GM23248 (cell line): ENCODE data around the gene HM13. TPM values are rescaled to one million over a fixed set of nuclear protein-coding genes. Genes with fewer than 3 reads are reported as not detected.

ENCODE experiments used
- DNase-seq: peaks from one replicate; pipeline ENCODE4 v3.0.0-alpha.2; 2015
- H2AFZ ChIP-seq: fragments of 200-600 bp; sonication (generic); 2 replicates; pipeline ENCODE4 v1.6.1; 2016; ENCODE audit warnings: antibody characterized with exemption
- H3F3A ChIP-seq: fragments of 200-600 bp; sonication (generic); 2 replicates; pipeline ENCODE4 v1.6.1; 2016; ENCODE audit warnings: mild to moderate bottlenecking, antibody characterized with exemption, mixed run types; ENCODE audit not compliant: insufficient read depth
- H3K27ac ChIP-seq: fragments of 200-600 bp; sonication (generic); 2 replicates; pipeline ENCODE4 v1.5.1; 2016; ENCODE audit warnings: mild to moderate bottlenecking
- H3K27me3 ChIP-seq: fragments of 200-600 bp; sonication (generic); replicated peaks from 2 replicates; pipeline ENCODE4 v1.6.1; 2016; ENCODE audit warnings: mild to moderate bottlenecking; ENCODE audit not compliant: insufficient read depth
- H3K36me3 ChIP-seq: fragments of 200-600 bp; sonication (generic); 2 replicates; pipeline ENCODE4 v1.6.1; 2016; ENCODE audit warnings: low read depth, mild to moderate bottlenecking
- H3K4me1 ChIP-seq: fragments of 200-600 bp; sonication (generic); 2 replicates; pipeline ENCODE4 v1.6.1; 2016; ENCODE audit warnings: mild to moderate bottlenecking; ENCODE audit not compliant: insufficient read depth
- H3K4me2 ChIP-seq: fragments of 200-600 bp; sonication (generic); one replicate; pipeline ENCODE4 v1.6.1; 2016; ENCODE audit warnings: mild to moderate bottlenecking; ENCODE audit not compliant: unreplicated experiment
- H3K4me3 ChIP-seq: fragments of 200-600 bp; sonication (generic); 2 replicates; pipeline ENCODE4 v1.5.1; 2016; ENCODE audit warnings: mild to moderate bottlenecking
- H3K79me2 ChIP-seq: fragments of 200-600 bp; sonication (generic); 2 replicates; pipeline ENCODE4 v1.6.1; 2016; ENCODE audit warnings: mild to moderate bottlenecking; ENCODE audit not compliant: insufficient read depth
- H3K9ac ChIP-seq: fragments of 200-600 bp; sonication (generic); 2 replicates; pipeline ENCODE4 v1.6.1; 2016; ENCODE audit warnings: mild to moderate bottlenecking
- H3K9me2 ChIP-seq: fragments of 200-600 bp; sonication (generic); 2 replicates; pipeline ENCODE4 v1.6.1; 2016; ENCODE audit warnings: mixed run types, mild to moderate bottlenecking, moderate library complexity; ENCODE audit not compliant: insufficient read depth
- H3K9me3 ChIP-seq: fragments of 200-600 bp; sonication (generic); one replicate; pipeline ENCODE4 v1.6.1; 2017; ENCODE audit warnings: low read depth
- H4K20me1 ChIP-seq: fragments of 200-600 bp; sonication (generic); 2 replicates; pipeline ENCODE4 v1.6.0; 2016; ENCODE audit not compliant: insufficient read depth
- EZH2 ChIP-seq: fragments of 200-600 bp; sonication (generic); IDR thresholded peaks from 2 replicates; pipeline ENCODE4 v1.6.1; 2018; ENCODE audit warnings: antibody characterized with exemption, mild to moderate bottlenecking; ENCODE audit not compliant: insufficient read depth, poor library complexity, severe bottlenecking
- EZH2phosphoT487 ChIP-seq: fragments of 200-600 bp; sonication (generic); IDR thresholded peaks from 2 replicates; pipeline ENCODE4 v1.6.1; 2018; ENCODE audit warnings: antibody characterized with exemption, moderate library complexity, mild to moderate bottlenecking, low read depth; ENCODE audit not compliant: insufficient read depth
- WGBS, 2 experiments: methylation state at CpG; one replicate each; pipeline ENCODE4 v1.1.6; 2015 to 2017; ENCODE audit warnings: low lambda C conversion rate in 2 of 2, low coverage in 1 of 2; ENCODE audit errors: missing lambda C conversion rate in 2 of 2; 5-methylcytosine and 5-hydroxymethylcytosine counted together
- in situ Hi-C: fragments of 300-500 bp; cut with MboI; formaldehyde crosslinking; loops from 2 replicates; pipeline ENCODE4 v1.15.0; 2020
- polyA plus RNA-seq: library from polyadenylated mRNA; unstranded; fragments of >200 nt; fragmentation: Nextera tagmentation; extraction: Ambion mirVana; gene quantifications from 2 replicates; pipeline ENCODE4 v1.2.1, GENCODE V29; 2016
- total RNA-seq: library from RNA; depleted of rRNA; stranded (reverse); fragments of >200 nt; shearing (Covaris generic); gene quantifications from 2 replicates; pipeline ENCODE4 v1.2.3, GENCODE V29; 2014

Gene HM13
- total and polyA plus RNA-seq, 2 experiments from 2014 or later: 117 to 424 TPM

DNA sequence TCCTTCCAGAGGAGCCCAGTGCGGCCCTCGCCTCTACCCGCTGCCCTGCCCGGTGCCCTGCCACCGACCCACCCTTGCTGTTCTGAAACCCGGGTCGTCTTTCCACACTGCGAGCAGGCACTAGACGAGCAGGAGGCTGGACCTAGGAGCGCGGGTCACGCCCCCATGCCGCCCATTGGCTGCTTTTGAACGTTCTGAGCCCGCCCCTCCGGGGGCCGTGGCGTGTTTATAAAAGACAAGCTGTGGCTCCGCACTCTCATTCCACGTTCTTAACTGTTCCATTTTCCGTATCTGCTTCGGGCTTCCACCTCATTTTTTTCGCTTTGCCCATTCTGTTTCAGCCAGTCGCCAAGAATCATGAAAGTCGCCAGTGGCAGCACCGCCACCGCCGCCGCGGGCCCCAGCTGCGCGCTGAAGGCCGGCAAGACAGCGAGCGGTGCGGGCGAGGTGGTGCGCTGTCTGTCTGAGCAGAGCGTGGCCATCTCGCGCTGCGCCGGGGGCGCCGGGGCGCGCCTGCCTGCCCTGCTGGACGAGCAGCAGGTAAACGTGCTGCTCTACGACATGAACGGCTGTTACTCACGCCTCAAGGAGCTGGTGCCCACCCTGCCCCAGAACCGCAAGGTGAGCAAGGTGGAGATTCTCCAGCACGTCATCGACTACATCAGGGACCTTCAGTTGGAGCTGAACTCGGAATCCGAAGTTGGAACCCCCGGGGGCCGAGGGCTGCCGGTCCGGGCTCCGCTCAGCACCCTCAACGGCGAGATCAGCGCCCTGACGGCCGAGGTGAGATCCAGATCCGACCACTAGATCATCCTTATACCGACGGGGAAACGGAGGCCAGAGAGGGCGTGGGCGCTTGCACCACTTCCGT, 91.0 kb downstream of the HM13 start, which contains the start of gene ID1:
TSS of gene ID1 (plus strand) at position 259 of the 871 bp plus-strand sequence. CDS start at position 358, 99 bp downstream.
- Histone ChIP-seq H3K4me1 (peaks cover 35% of the 10 kb centered on the region), H3F3A (peaks cover 66% of the 10 kb centered on the region), H3K27me3 (no peaks in the 10 kb centered on the region), H2AFZ (no peak within 1 kb of the TSS), H3K4me3 (peak within 1 kb of the TSS; percentile 98), H3K36me3 (peaks cover 4% of the 10 kb centered on the region; the same call in 1 of the 2 replicates), H3K9ac (peak within 1 kb of the TSS; percentile 100), H3K9me3 (no peaks in the 10 kb centered on the region), H3K79me2 (peaks cover 23% of the 10 kb centered on the region), H3K4me2 (peak within 1 kb of the TSS; percentile 98), H3K27ac (peak within 1 kb of the TSS; percentile 100), H3K9me2 (no peaks in the 10 kb centered on the region), H4K20me1 (no peaks in the 10 kb centered on the region)
- in situ Hi-C loops: no loop called here
- TF ChIP-seq EZH2phosphoT487: 0 out of 2 replicates have a peak, but pooled peaks have one; percentile 70
- TF ChIP-seq EZH2: no peak
- DNase-seq: peak; percentile 98
- 1% methylated on average over 72 to 73 of the region's 74 CpGs for WGBS, 2 experiments

DNA sequence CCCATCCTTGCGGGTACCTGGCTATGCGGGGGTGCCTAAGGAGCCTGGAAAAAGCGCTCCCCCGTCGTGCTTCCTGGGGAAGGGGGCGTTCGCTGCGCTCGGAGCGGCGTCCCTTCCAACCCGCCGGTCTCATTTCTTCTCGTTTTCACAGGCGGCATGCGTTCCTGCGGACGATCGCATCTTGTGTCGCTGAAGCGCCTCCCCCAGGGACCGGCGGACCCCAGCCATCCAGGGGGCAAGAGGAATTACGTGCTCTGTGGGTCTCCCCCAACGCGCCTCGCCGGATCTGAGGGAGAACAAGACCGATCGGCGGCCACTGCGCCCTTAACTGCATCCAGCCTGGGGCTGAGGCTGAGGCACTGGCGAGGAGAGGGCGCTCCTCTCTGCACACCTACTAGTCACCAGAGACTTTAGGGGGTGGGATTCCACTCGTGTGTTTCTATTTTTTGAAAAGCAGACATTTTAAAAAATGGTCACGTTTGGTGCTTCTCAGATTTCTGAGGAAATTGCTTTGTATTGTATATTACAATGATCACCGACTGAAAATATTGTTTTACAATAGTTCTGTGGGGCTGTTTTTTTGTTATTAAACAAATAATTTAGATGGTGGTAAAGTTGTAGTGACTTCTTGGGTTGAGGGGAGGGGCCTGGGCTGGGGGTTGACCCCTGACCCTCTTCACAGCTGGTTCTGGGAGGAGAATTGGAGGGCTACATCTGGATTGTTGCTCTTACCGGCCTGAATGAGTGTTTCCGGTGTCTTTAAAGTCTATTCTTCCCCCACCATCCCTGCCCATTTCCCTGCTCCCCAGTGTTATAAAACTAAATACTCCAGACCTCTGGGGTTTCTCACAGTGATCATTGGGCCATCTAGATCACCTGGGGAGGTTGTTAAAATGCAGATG, 91.9 kb downstream of the HM13 start:
- peak overlapping the region; percentile 98 for H3K4me2 ChIP-seq
- H3K9me3 ChIP-seq: no peaks in the 10 kb centered on the region
- H3K27me3 ChIP-seq: no peaks in the 10 kb centered on the region
- H4K20me1 ChIP-seq: no peaks in the 10 kb centered on the region
- TF ChIP-seq EZH2: no peak
- TF ChIP-seq EZH2phosphoT487: peak; percentile 81; the same call in 1 of the 2 replicates
- peak overlapping the region; percentile 100 for H3K9ac ChIP-seq
- peak overlapping the region; percentile 100 for H3K27ac ChIP-seq
- peaks cover 69% of the 10 kb centered on the region for H3F3A ChIP-seq
- H3K36me3 ChIP-seq: peaks cover 4% of the 10 kb centered on the region; the same call in 1 of the 2 replicates
- in situ Hi-C loops: no loop called here
- peaks cover 42% of the 10 kb centered on the region for H3K4me1 ChIP-seq
- DNase-seq: peak; percentile 60
- peaks cover 23% of the 10 kb centered on the region for H3K79me2 ChIP-seq
- H3K4me3 ChIP-seq: peak overlapping the region; percentile 98
- no peak overlapping the region for H2AFZ ChIP-seq
- 0 to 1% methylated on average over 35 to 39 of the region's 39 CpGs for WGBS, 2 experiments
- no peaks in the 10 kb centered on the region for H3K9me2 ChIP-seq

GRCh38 chr20:31606804-31607639, 92.8 kb downstream of the HM13 start:
- Histone ChIP-seq H3K27ac (peak overlapping the region; percentile 100), H3F3A (peaks cover 69% of the 10 kb centered on the region), H3K79me2 (peaks cover 23% of the 10 kb centered on the region), H3K4me2 (peak overlapping the region; percentile 98), H3K9me2 (no peaks in the 10 kb centered on the region), H3K36me3 (peaks cover 4% of the 10 kb centered on the region; the same call in 1 of the 2 replicates), H3K4me1 (peaks cover 40% of the 10 kb centered on the region), H2AFZ (no peak overlapping the region), H4K20me1 (no peaks in the 10 kb centered on the region), H3K27me3 (no peaks in the 10 kb centered on the region), H3K9me3 (no peaks in the 10 kb centered on the region), H3K4me3 (peak overlapping the region; percentile 98), H3K9ac (peak overlapping the region; percentile 100)
- peak; percentile 95 for DNase-seq
- 3% methylated on average over 8 of the region's 8 CpGs for WGBS, 2 experiments
- no peak for TF ChIP-seq EZH2
- no peak for TF ChIP-seq EZH2phosphoT487
- in situ Hi-C loops: no loop called here
